ENCODE results near the gene ZFHX2.

ZFHX2 gene

DNA sequence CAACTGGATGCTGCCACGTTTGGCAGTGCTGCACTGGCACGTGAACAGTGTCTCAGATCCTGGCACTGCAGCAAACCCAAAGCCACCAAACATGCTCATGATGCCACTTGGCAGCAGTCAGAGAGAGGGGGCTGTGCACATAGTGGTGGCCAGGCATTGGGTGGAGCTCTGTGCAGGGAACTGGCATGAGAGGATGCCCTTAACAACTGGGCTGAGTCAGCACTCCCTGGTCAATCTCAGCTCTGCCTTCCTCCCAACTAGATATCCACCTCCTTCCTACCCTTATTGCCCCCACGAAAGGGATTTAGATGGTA lies 37.0 kb downstream of the ZFHX2 start:
- Histone ChIP-seq H3K79me2 (ENCODE audit: low read length) (no peaks in the 10 kb centered on the region), H3K9ac (ENCODE audit: low read length) (no peak overlapping the region), H3K4me1 (ENCODE audit: low read length) (no peaks in the 10 kb centered on the region), H3K9me2 (replicated peaks; ENCODE audit: insufficient read depth, low read length) (no peaks in the 10 kb centered on the region), H3K27me3 (replicated peaks; ENCODE audit: insufficient read depth, low read length) (no peaks in the 10 kb centered on the region), H3K27ac (ENCODE audit: low read length) (no peak overlapping the region), H3K9me3 (replicated peaks; ENCODE audit: insufficient read depth, low read length) (no peaks in the 10 kb centered on the region), H3K36me3 (replicated peaks; ENCODE audit: insufficient read depth, low read length) (no peaks in the 10 kb centered on the region), H3F3A (ENCODE audit: insufficient read depth, low read length) (no peaks in the 10 kb centered on the region), H3K4me2 (ENCODE audit: low read depth, low read length) (no peak overlapping the region), H2AFZ (ENCODE audit: low read length) (no peak overlapping the region), H3K4me3 (ENCODE audit: low read length) (no peak overlapping the region), H4K20me1 (ENCODE audit: insufficient read depth, low read length) (no peaks in the 10 kb centered on the region)
- DNase-seq: no peak
- TF ChIP-seq EZH2phosphoT487 (IDR thresholded peaks at IDR 0.05; ENCODE audit: low read length): no peak
- TF ChIP-seq, protein P1, sequence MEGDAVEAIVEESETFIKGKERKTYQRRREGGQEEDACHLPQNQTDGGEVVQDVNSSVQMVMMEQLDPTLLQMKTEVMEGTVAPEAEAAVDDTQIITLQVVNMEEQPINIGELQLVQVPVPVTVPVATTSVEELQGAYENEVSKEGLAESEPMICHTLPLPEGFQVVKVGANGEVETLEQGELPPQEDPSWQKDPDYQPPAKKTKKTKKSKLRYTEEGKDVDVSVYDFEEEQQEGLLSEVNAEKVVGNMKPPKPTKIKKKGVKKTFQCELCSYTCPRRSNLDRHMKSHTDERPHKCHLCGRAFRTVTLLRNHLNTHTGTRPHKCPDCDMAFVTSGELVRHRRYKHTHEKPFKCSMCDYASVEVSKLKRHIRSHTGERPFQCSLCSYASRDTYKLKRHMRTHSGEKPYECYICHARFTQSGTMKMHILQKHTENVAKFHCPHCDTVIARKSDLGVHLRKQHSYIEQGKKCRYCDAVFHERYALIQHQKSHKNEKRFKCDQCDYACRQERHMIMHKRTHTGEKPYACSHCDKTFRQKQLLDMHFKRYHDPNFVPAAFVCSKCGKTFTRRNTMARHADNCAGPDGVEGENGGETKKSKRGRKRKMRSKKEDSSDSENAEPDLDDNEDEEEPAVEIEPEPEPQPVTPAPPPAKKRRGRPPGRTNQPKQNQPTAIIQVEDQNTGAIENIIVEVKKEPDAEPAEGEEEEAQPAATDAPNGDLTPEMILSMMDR (IDR thresholded peaks at IDR 0.05; ENCODE audit: low read length): no peak
- no peak for TF ChIP-seq EZH2 (optimal IDR thresholded peaks at IDR 0.05; ENCODE audit: low read depth, low read length)

DNA sequence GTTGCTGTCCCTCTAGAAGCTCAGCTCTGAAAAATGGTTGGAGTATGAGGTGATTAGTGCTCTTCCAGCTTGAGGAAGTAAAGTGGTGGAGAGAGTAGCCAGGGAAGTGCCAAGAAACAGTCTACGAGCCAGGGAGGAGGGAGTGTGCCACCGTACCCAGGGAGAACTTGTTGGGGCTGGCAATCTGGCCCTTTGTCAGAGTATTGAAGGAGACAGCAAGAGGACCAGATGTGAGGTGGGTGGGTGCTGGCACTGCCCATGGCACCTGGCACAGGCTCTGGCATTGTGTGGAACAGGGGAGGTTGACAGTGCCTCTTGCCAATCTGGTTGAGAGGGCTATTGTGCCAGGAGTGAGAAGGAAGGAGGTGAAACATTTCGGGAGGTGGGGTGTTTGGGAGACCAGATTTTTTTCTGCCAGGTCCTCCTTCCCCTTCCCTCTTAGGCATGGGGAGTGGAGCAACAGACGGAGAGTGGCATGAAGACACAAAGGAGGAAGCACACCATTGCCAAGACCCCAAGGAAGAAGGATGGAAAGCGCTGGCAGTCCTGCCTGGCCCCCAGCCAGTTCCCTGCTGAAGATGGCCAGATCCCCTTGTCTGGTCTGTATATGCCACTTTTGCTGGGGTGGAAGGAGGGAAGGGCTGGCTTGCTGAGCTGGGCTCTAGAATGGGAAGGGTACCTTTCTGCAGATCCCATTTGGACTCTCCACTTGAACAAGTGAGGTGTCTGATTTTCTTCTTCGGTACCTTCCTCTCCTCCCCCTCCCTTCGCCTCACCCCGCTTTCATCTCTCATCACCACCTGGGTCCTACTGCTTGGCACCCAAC lies 37.5 kb downstream of the ZFHX2 start:
- Histone ChIP-seq H3K4me1 (ENCODE audit: low read length) (no peaks in the 10 kb centered on the region), H3K4me3 (ENCODE audit: low read length) (no peak overlapping the region), H2AFZ (ENCODE audit: low read length) (no peak overlapping the region), H3K79me2 (ENCODE audit: low read length) (no peaks in the 10 kb centered on the region), H3K36me3 (replicated peaks; ENCODE audit: insufficient read depth, low read length) (no peaks in the 10 kb centered on the region), H4K20me1 (ENCODE audit: insufficient read depth, low read length) (no peaks in the 10 kb centered on the region), H3F3A (ENCODE audit: insufficient read depth, low read length) (no peaks in the 10 kb centered on the region), H3K9me3 (replicated peaks; ENCODE audit: insufficient read depth, low read length) (no peaks in the 10 kb centered on the region), H3K9ac (ENCODE audit: low read length) (no peak overlapping the region), H3K4me2 (ENCODE audit: low read depth, low read length) (no peak overlapping the region), H3K27me3 (replicated peaks; ENCODE audit: insufficient read depth, low read length) (no peaks in the 10 kb centered on the region), H3K27ac (ENCODE audit: low read length) (no peak overlapping the region), H3K9me2 (replicated peaks; ENCODE audit: insufficient read depth, low read length) (no peaks in the 10 kb centered on the region)
- DNase-seq: no peak
- TF ChIP-seq EZH2 (optimal IDR thresholded peaks at IDR 0.05; ENCODE audit: low read depth, low read length) (no peak), EZH2phosphoT487 (IDR thresholded peaks at IDR 0.05; ENCODE audit: low read length) (no peak)
- TF ChIP-seq, protein P1 (IDR thresholded peaks at IDR 0.05; ENCODE audit: low read length): no peak

DNA sequence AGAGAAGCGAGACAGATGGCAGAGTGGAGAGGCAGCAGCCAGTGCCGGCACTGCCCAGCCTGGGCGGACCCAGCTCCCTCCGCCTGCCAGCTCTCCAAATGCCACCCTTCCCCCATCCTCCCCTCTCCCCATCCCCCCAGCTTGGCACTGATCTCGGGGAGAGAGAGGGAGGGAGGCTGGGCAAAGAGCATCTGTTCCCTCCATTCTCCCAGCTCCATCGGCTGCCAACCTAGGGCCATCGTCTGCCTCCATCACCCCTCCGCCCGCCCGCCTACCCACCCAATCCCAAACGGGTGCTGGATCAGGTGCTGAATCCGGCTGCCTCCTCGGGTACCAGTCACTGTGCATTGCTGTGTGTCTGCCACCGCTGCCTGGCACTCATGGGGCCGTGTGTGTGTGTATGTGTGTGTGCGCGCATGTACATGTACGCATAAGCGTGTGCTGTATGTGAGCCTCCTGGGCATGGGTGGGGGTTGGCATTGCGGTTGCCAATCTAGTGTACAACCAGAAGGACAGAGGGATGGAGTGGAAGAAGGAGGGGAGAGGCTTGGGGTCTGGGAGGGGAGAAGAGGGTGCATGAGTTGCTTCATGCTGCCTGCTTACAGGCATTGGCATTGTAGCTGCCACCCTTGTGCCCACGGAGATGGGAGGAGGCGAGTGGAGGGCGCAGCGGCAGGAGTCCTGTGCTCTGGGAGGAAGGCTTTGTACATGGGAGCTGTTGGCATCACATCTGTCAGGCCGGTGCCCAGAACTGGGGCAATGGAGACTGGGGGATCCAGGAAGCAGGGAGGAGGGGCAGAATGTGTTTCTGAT lies 38.4 kb downstream of the ZFHX2 start:
- Histone ChIP-seq H3K4me1 (ENCODE audit: low read length) (no peaks in the 10 kb centered on the region), H3K27ac (ENCODE audit: low read length) (no peak overlapping the region), H3K9me2 (replicated peaks; ENCODE audit: insufficient read depth, low read length) (no peaks in the 10 kb centered on the region), H2AFZ (ENCODE audit: low read length) (no peak overlapping the region), H4K20me1 (ENCODE audit: insufficient read depth, low read length) (no peaks in the 10 kb centered on the region), H3K9me3 (replicated peaks; ENCODE audit: insufficient read depth, low read length) (no peaks in the 10 kb centered on the region), H3K27me3 (replicated peaks; ENCODE audit: insufficient read depth, low read length) (no peaks in the 10 kb centered on the region), H3K79me2 (ENCODE audit: low read length) (no peaks in the 10 kb centered on the region), H3K9ac (ENCODE audit: low read length) (no peak overlapping the region), H3K36me3 (replicated peaks; ENCODE audit: insufficient read depth, low read length) (no peaks in the 10 kb centered on the region), H3K4me3 (ENCODE audit: low read length) (no peak overlapping the region), H3K4me2 (ENCODE audit: low read depth, low read length) (no peak overlapping the region), H3F3A (ENCODE audit: insufficient read depth, low read length) (no peaks in the 10 kb centered on the region)
- DNase-seq: no peak
- TF ChIP-seq EZH2 (optimal IDR thresholded peaks at IDR 0.05; ENCODE audit: low read depth, low read length) (no peak), EZH2phosphoT487 (IDR thresholded peaks at IDR 0.05; ENCODE audit: low read length) (no peak)
- TF ChIP-seq, protein P1 (IDR thresholded peaks at IDR 0.05; ENCODE audit: low read length): no peak

All from MM.1S (cell line).